Fibroblast of villous mesenchyme (primary cell): ENCODE measurements around the gene TMEM161B. TPM values are rescaled to one million over a fixed set of nuclear protein-coding genes. Genes with fewer than 3 reads are reported as not detected.

Experiments
- DNase-seq: peaks from one replicate; pipeline ENCODE4 v3.0.0-alpha.2; 2010; ENCODE audit warnings: low read depth
- H3K4me3 ChIP-seq: 2 replicates; pipeline ENCODE4 v1.5.1; 2011; ENCODE audit warnings: low read depth, mild to moderate bottlenecking, low read length
- total RNA-seq: library from RNA; depleted of rRNA; stranded (reverse); fragments of >200 nt; gene quantifications from 2 replicates; pipeline ENCODE4 v1.2.3, GENCODE V29; 2012
- TF ChIP-seq, protein P1 (sequence below): IDR thresholded peaks from 2 replicates; pipeline ENCODE4 v1.5.1; 2012; ENCODE audit warnings: low read depth, mild to moderate bottlenecking, low read length; ENCODE audit not compliant: insufficient read depth

Gene TMEM161B
- total RNA-seq, 1 donor = 18.1 TPM

DNA sequence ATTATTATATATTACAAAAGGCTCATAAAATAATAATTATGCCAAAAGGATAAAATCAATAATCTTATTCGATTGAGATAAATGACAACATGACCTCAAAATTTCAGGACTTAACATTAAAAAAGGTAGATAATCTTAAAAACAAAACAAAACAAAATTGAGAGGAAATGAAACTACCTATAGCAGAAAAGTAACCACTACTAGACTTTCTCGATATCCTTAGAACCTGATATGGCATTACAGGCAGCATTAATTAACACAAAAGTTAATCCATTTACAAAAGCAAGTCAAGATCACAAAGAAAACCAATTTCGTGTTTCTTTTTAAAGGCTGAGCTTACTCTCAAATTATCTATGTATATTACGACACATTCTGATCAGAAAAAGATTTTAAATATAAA is 29.9 kb downstream of the TMEM161B start:
- TF ChIP-seq, protein P1, sequence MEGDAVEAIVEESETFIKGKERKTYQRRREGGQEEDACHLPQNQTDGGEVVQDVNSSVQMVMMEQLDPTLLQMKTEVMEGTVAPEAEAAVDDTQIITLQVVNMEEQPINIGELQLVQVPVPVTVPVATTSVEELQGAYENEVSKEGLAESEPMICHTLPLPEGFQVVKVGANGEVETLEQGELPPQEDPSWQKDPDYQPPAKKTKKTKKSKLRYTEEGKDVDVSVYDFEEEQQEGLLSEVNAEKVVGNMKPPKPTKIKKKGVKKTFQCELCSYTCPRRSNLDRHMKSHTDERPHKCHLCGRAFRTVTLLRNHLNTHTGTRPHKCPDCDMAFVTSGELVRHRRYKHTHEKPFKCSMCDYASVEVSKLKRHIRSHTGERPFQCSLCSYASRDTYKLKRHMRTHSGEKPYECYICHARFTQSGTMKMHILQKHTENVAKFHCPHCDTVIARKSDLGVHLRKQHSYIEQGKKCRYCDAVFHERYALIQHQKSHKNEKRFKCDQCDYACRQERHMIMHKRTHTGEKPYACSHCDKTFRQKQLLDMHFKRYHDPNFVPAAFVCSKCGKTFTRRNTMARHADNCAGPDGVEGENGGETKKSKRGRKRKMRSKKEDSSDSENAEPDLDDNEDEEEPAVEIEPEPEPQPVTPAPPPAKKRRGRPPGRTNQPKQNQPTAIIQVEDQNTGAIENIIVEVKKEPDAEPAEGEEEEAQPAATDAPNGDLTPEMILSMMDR = no peak
- no peak for DNase-seq
- no peak overlapping the region for H3K4me3 ChIP-seq

DNA sequence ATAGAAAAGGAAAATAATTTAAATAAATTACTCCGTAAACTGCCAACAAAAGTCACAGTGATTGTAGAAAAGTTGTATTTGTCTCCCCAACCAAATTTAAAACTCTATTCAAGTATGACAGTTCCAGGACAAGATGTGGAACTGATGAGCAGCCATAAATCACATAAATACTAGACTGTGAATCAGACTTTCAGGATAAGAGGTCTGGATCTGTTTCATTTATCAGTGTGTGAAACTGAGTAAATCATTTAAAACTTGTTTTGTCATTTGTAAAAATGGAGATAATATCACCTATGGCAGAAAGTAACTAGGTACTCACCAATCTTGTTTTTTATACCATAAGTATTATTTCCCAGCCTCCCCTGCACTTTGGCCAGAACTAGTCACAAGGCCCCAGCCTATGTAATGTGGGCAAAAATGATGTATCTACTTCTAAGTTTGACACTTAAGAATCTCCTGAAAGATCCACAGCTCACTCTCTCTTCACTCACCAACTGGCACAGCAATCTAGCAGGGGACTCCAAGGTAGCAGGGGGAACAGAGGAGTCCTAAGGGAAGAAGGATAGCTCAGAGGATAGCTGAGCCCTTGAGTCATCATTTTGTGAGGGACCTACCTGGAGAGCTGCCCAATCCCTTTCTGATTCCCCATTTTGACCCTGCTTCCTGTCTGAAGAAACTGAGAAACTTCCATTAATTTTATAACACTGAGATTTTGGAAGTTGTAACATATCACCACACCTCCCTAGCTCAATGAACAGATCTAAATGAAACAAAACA is 31.6 kb downstream of the TMEM161B start:
- no peak overlapping the region for H3K4me3 ChIP-seq
- DNase-seq = no peak
- TF ChIP-seq, protein P1 = no peak

DNA sequence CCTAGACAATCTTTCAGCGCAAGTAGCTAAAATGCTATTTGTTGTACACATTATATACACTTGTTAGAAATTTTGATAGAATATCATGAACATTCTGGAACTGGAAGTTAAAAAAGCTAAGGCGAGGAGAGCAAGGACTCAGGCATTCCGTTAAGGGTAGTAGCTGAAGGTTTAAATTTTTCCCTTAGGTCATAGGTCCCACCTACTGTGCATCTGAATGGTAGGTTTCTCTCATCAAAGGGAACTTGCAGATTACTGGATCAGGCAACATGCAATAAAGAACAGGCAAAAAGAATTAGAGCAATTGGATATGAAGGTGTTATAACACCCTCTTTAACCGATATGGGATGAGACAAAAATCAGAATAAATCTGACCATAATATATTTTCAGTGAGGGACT is 32.8 kb downstream of the TMEM161B start:
- DNase-seq = no peak
- no peak overlapping the region for H3K4me3 ChIP-seq
- TF ChIP-seq, protein P1 = no peak

DNA sequence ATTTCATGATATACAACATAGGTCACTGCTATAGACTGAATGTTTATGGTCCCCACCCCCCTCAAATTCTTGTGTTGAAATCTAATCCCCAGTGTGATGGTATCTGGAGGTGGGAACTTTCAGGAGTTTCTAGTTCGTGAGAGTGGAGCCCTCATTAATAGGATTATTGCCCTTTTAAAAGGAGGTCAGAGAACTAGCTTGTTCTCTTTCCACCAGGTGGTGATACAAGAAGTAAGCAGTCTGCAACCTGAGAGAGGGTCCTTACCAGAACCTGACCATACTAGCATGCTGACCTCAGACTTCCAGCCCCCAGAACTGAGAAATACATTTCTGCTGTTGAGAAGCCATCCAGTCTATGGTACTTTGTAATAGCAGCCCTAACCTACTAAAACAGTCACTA is 33.3 kb downstream of the TMEM161B start:
- DNase-seq = no peak
- TF ChIP-seq, protein P1 = no peak
- H3K4me3 ChIP-seq = no peak overlapping the region

DNA sequence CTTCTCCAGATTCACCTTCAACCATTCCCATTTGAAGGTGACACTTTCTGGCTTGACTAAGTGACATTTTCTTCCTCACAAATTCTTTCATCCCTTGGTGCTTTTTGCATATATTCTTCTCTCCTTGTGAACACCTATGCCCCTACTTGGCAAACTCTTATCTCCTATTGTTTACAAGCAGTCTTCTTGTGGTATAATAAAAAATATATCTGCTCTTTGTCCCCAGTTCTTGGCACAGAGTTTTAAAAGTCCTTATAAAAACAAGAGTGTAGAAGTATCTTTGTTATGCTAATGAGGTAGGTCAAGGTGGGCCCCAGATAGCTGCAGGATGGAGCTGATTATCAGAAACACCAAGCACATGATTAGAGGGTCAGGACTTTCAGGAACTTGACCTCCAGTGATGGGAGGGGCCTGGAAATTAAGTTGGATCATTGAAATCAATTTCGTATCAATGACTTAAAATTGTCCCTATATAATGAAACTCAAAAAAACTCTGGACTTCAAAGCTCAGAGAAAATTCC is 38.0 kb downstream of the TMEM161B start:
- no peak for DNase-seq
- TF ChIP-seq, protein P1 = no peak
- H3K4me3 ChIP-seq = no peak overlapping the region

DNA sequence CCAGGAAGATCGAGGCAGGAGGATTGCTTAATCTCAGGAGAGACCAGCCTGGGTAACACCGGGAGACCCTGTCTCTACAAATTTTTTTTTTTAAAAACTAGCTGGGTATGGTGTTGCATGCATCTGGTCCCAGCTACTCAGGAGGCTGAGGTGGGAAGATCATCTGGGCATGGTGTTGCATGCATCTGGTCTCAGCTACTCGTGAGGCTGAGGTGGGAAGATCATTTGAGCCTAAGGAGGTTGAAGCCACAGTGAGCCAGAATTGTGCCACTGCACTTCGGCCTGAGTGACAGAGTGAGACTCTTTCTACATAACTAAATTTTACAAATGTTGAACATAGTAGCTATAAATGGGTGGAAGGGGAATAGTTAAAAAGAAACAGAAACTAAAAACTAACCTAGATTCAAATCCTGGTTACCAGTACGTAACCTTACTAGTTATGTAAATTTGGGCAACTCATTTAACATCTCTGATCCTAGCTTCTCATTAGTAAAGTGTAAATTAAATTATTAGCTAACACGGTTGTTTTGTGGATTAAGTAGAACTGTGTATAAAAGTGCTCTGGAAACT is 41.7 kb downstream of the TMEM161B start:
- TF ChIP-seq, protein P1 = no peak
- H3K4me3 ChIP-seq = no peak overlapping the region
- DNase-seq = no peak
